HCT116 (cell line): Measurements from ENCODE around the gene HMGB2. TPM values are rescaled to one million over a fixed set of nuclear protein-coding genes. Genes with fewer than 3 reads are reported as not detected.
A peak's percentile ranks its signal among the peaks of the same experiment; 100 is the strongest.

ENCODE experiments used
- ATAC-seq: fragments of 200-7000 bp; cut with Tn5 transposase; 2 replicates; pipeline ENCODE4 v1.9.1; 2020; ENCODE audit warnings: mild to moderate bottlenecking, moderate library complexity
- BruUV-seq: library from RNA; stranded (reverse); fragments of 400-500 nt; replicated peaks from 2 replicates; lab custom pipeline; 2021; lab: Mats Ljungman, UMichigan
- CTCF ChIA-PET: fragments of 300-600 bp; sonication (Branson Sonifier 250); formaldehyde crosslinking; loops from one replicate; lab custom pipeline; 2021; ENCODE audit warnings: antibody characterized with exemption; lab: Charles Lee
- POLR2A ChIA-PET: fragments of 300-600, 350-600 bp; sonication (Branson Sonifier 250); formaldehyde crosslinking; loops from one replicate; lab custom pipeline; 2021; ENCODE audit warnings: antibody characterized with exemption; lab: Charles Lee
- RAD21 ChIA-PET, 2 experiments: fragments of 300-600 bp; sonication (Branson Sonifier 250); formaldehyde crosslinking; loops; one replicate each; lab custom pipeline; 2023; ENCODE audit warnings: low total read pairs in 2 of 2; ENCODE audit not compliant: uncharacterized antibody in 2 of 2, unreplicated experiment in 2 of 2, low non-redundant PET in 1 of 2; lab: Charles Lee
- DNase-seq: peaks from one replicate; pipeline ENCODE4 v3.0.0-alpha.2; 2010; ENCODE audit warnings: low read depth, low spot score
- H2AFZ ChIP-seq: fragments of 200-600 bp; shearing (Covaris generic), sonication (generic); 2 replicates; pipeline ENCODE4 v1.6.1; 2017; ENCODE audit warnings: low read depth, mixed run types, mixed read lengths, antibody characterized with exemption, low read length; ENCODE audit not compliant: poor library complexity, severe bottlenecking
- H3K27ac ChIP-seq: 2 replicates; pipeline ENCODE4 v1.5.1; 2012; ENCODE audit warnings: low read depth, low read length
- H3K27me3 ChIP-seq: fragments of 200-600 bp; sonication (generic); 2 replicates; pipeline ENCODE4 v1.6.1; 2016; ENCODE audit warnings: mixed run types, low read length, mixed read lengths; ENCODE audit not compliant: insufficient read depth
- H3K36me3 ChIP-seq, 2 experiments: fragments of 200-500 bp in 1 of 2; fragments of 200-600 bp in 1 of 2; sonication (Bioruptor generic) in 1 of 2; sonication (generic) in 1 of 2; 2 replicates each; pipeline versions ENCODE4 v1.5.1 to v1.6.1; 2014 to 2016; ENCODE audit warnings: low read length in 2 of 2, inconsistent platforms in 1 of 2, mixed read lengths in 1 of 2, mixed run types in 1 of 2; ENCODE audit not compliant: insufficient read depth in 2 of 2, control insufficient read depth in 1 of 2
- H3K4me1 ChIP-seq, 2 experiments: fragments of 200-600 bp in 1 of 2; sonication (generic) in 1 of 2; 2 replicates each; pipeline versions ENCODE4 v1.5.1 to v1.6.1; 2012 to 2017; ENCODE audit warnings: low read length in 2 of 2, inconsistent platforms in 1 of 2, mild to moderate bottlenecking in 1 of 2, mixed read lengths in 1 of 2, mixed run types in 1 of 2, moderate library complexity in 1 of 2; ENCODE audit not compliant: insufficient read depth in 2 of 2, control insufficient read depth in 1 of 2
- H3K4me2 ChIP-seq: fragments of 200-600 bp; sonication (generic); 2 replicates; pipeline ENCODE4 v1.6.1; 2017; ENCODE audit warnings: mixed run types, low read length, mixed read lengths
- H3K4me3 ChIP-seq, 2 experiments: fragments of 200-600 bp in 1 of 2; sonication (generic) in 1 of 2; replicated peaks in 1 of 2; 2 replicates each; pipeline ENCODE4 v1.5.1; 2011 to 2016; ENCODE audit warnings: low read length in 2 of 2, control low read depth in 1 of 2, low read depth in 1 of 2, mild to moderate bottlenecking in 1 of 2, mixed read lengths in 1 of 2, mixed run types in 1 of 2
- H3K79me2 ChIP-seq: fragments of 200-600 bp; sonication (generic); 2 replicates; pipeline ENCODE4 v1.6.1; 2017; ENCODE audit warnings: mild to moderate bottlenecking, mixed run types, low read length, moderate library complexity, mixed read lengths; ENCODE audit not compliant: insufficient read depth
- H3K9ac ChIP-seq: fragments of 200-600 bp; sonication (generic); 2 replicates; pipeline ENCODE4 v1.6.1; 2016; ENCODE audit warnings: low read length, mixed read lengths
- H3K9me2 ChIP-seq: fragments of 200-600 bp; sonication (generic), shearing (Covaris generic); 2 replicates; pipeline ENCODE4 v1.6.1; 2017; ENCODE audit warnings: mixed run types, mild to moderate bottlenecking, moderate library complexity; ENCODE audit not compliant: insufficient read depth
- H3K9me3 ChIP-seq, 2 experiments: fragments of 200-500 bp in 1 of 2; fragments of 200-600 bp in 1 of 2; sonication (Bioruptor generic) in 1 of 2; sonication (generic) in 1 of 2; 2 replicates each; pipeline ENCODE4 v1.6.1; 2014 to 2017; ENCODE audit warnings: low read length in 2 of 2, mixed read lengths in 2 of 2, inconsistent platforms in 1 of 2, low read depth in 1 of 2, mild to moderate bottlenecking in 1 of 2, mixed run types in 1 of 2, moderate library complexity in 1 of 2; ENCODE audit not compliant: control insufficient read depth in 1 of 2, insufficient read depth in 1 of 2
- H4K20me1 ChIP-seq: fragments of 200-600 bp; sonication (generic), shearing (Covaris generic); 2 replicates; pipeline ENCODE4 v1.6.1; 2017; ENCODE audit warnings: mixed run types, mild to moderate bottlenecking, moderate library complexity; ENCODE audit not compliant: insufficient read depth
- EGR1 ChIP-seq: IDR thresholded peaks from 2 replicates; pipeline ENCODE4 v1.6.1; 2012; ENCODE audit warnings: low read depth
- ELF1 ChIP-seq: IDR thresholded peaks from 2 replicates; pipeline ENCODE4 v1.6.1; 2012; ENCODE audit warnings: low read depth, borderline replicate concordance
- EZH2 ChIP-seq: fragments of 200-600 bp; sonication (generic); IDR thresholded peaks from 2 replicates; pipeline ENCODE4 v1.6.1; 2017; ENCODE audit warnings: antibody characterized with exemption, mixed run types
- EZH2phosphoT487 ChIP-seq: fragments of 200-600 bp; IDR thresholded peaks from 2 replicates; pipeline ENCODE4 v1.6.1; 2018; ENCODE audit warnings: antibody characterized with exemption, borderline replicate concordance
- FOSL1 ChIP-seq: IDR thresholded peaks from 2 replicates; pipeline ENCODE4 v1.6.1; 2012; ENCODE audit warnings: low read depth
- JUND ChIP-seq: IDR thresholded peaks from 2 replicates; pipeline ENCODE4 v1.6.1; 2012
- MAX ChIP-seq: IDR thresholded peaks from 2 replicates; pipeline ENCODE4 v1.6.1; 2012
- POLR2A ChIP-seq: IDR thresholded peaks from 2 replicates; pipeline ENCODE4 v1.7.0; 2011; ENCODE audit warnings: borderline replicate concordance; ENCODE audit not compliant: insufficient read depth, insufficient read length; ENCODE audit errors: extremely low read depth
- POLR2AphosphoS5 ChIP-seq: IDR thresholded peaks from 2 replicates; pipeline ENCODE4 v1.6.1; 2011; ENCODE audit warnings: mild to moderate bottlenecking, low read depth, low read length, moderate library complexity
- RAD21 ChIP-seq: IDR thresholded peaks from 2 replicates; pipeline ENCODE4 v1.6.1; 2012; ENCODE audit warnings: low read depth, mild to moderate bottlenecking
- SIN3A ChIP-seq: IDR thresholded peaks from 2 replicates; pipeline ENCODE4 v1.6.1; 2012; ENCODE audit warnings: low read depth
- SP1 ChIP-seq: IDR thresholded peaks from 2 replicates; pipeline ENCODE4 v1.6.1; 2012; ENCODE audit warnings: low read depth
- SRF ChIP-seq: IDR thresholded peaks from 2 replicates; pipeline ENCODE4 v1.6.1; 2012; ENCODE audit warnings: low read depth
- TCF7L2 ChIP-seq: IDR thresholded peaks from 2 replicates; pipeline ENCODE4 v1.7.0; 2011; ENCODE audit warnings: borderline replicate concordance, inconsistent platforms; ENCODE audit not compliant: insufficient read depth, insufficient read length; ENCODE audit errors: extremely low read depth
- YY1 ChIP-seq: IDR thresholded peaks from 2 replicates; pipeline ENCODE4 v1.6.1; 2011; ENCODE audit warnings: low read length, low read depth, moderate library complexity, mild to moderate bottlenecking; ENCODE audit not compliant: insufficient replicate concordance; ENCODE audit errors: extremely low read depth
- ZBTB33 ChIP-seq: IDR thresholded peaks from 2 replicates; pipeline ENCODE4 v1.6.1; 2011; ENCODE audit warnings: mild to moderate bottlenecking, low read length, moderate library complexity; ENCODE audit not compliant: insufficient replicate concordance; ENCODE audit errors: extremely low read depth
- ZFX ChIP-seq: fragments of 450-650 bp; IDR thresholded peaks from 2 replicates; pipeline ENCODE4 v1.6.1; 2017
- intact Hi-C: fragments of 100-400 bp; cut with micrococcal nuclease; formaldehyde crosslinking; loops from 2 replicates; pipeline ENCODE4 v1.10.0; 2022
- total RNA-seq: library from RNA; stranded (reverse); gene quantifications from one replicate; pipeline ENCODE4 v1.2.1, GENCODE V29; 2021; ENCODE audit not compliant: unreplicated experiment
- TF ChIP-seq, protein P1 (sequence below): IDR thresholded peaks from 2 replicates; pipeline ENCODE4 v1.6.1; 2012

The HMGB2 gene
- total RNA-seq, 1 experiment from 2014 or later: 388 TPM

DNA sequence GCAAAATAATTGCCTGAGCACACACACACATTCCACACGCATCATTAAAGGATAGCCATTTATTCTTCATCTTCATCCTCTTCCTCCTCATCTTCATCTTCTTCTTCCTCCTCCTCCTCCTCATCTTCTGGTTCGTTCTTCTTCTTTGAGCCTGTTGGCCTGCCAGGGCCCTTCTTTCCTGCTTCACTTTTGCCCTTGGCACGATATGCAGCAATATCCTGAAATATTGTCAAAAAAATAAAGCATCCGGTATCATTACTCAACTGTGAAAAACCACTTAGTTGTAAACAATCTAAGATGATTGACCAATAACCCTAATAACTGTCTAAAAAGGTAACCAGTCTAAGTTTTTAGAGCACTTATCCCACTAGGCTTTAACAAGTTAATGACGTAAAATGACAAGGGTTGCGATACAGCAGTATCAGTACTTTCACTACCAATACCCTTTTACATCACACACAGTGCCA is 2.1 kb downstream of the HMGB2 start:
- ChIA-PET POLR2A (interaction anchor here (4.9 kb wide), 1 partner anchor 38 kb away, joined by 54 read pairs; the partner anchor contains the start of gene SAP30), CTCF (no interaction called here), RAD21 (no interaction called here)
- intact Hi-C loops: no loop called here
- H4K20me1 ChIP-seq: no peaks in the 10 kb centered on the region
- H3K4me2 ChIP-seq: peak overlapping the region; percentile 92; the same call in 1 of the 2 replicates
- H3K9me2 ChIP-seq: no peaks in the 10 kb centered on the region
- ATAC-seq: no peak
- no peak overlapping the region for H2AFZ ChIP-seq
- TF ChIP-seq RAD21: no peak
- no peak for TF ChIP-seq EZH2
- TF ChIP-seq MAX: no peak
- TF ChIP-seq SIN3A: no peak
- TF ChIP-seq, protein P1, sequence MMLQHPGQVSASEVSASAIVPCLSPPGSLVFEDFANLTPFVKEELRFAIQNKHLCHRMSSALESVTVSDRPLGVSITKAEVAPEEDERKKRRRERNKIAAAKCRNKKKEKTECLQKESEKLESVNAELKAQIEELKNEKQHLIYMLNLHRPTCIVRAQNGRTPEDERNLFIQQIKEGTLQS: no peak
- no peak for TF ChIP-seq TCF7L2
- no peak for TF ChIP-seq JUND
- no peak for TF ChIP-seq FOSL1
- no peak for TF ChIP-seq ZBTB33
- no peak for TF ChIP-seq EZH2phosphoT487
- TF ChIP-seq YY1: no peak
- TF ChIP-seq POLR2A: no peak
- TF ChIP-seq POLR2AphosphoS5: no peak
- no peak for TF ChIP-seq ELF1
- TF ChIP-seq SP1: no peak
- TF ChIP-seq ZFX: no peak
- TF ChIP-seq SRF: no peak
- TF ChIP-seq EGR1: no peak
- H3K4me3 ChIP-seq: no peak overlapping the region; a peak in 1 of 4 replicates
- H3K9ac ChIP-seq: peak overlapping the region; percentile 100; the same call in 1 of the 2 replicates
- DNase-seq: no peak
- H3K79me2 ChIP-seq: peaks cover 39% of the 10 kb centered on the region
- H3K4me1 ChIP-seq: peaks cover 10 to 26% of the 10 kb centered on the region in 2 experiments; a peak in 3 of 4 replicates
- no peak overlapping the region for H3K27ac ChIP-seq
- H3K36me3 ChIP-seq: peaks cover 12 to 38% of the 10 kb centered on the region in 2 experiments; a peak in 3 of 4 replicates
- H3K9me3 ChIP-seq: no peaks in the 10 kb centered on the region
- no TSS peak for BruUV-seq
- H3K27me3 ChIP-seq: no peaks in the 10 kb centered on the region
